Subcutaneous adipose tissue (tissue), 4 donors: Measurements from ENCODE around the gene CCDC88B. TPM values are rescaled to one million over a fixed set of nuclear protein-coding genes. Genes with fewer than 3 reads are reported as not detected.

ENCODE experiments used
- CTCF ChIP-seq: fragments of 450-650 bp; IDR thresholded peaks from one replicate; pipeline ENCODE4 v1.5.1; 2016; ENCODE audit warnings: low read depth, mild to moderate bottlenecking, control low read depth, antibody characterized with exemption, moderate library complexity
- total RNA-seq, 4 donors: library from RNA; depleted of rRNA; stranded (reverse); fragments of >200 nt; gene quantifications; one replicate each; pipeline ENCODE4 v1.1.0, GENCODE V29; 2016

CCDC88B gene
- total RNA-seq, 4 donors from 2014 or later: 7.0 to 18.2 (median 11.2) TPM

DNA sequence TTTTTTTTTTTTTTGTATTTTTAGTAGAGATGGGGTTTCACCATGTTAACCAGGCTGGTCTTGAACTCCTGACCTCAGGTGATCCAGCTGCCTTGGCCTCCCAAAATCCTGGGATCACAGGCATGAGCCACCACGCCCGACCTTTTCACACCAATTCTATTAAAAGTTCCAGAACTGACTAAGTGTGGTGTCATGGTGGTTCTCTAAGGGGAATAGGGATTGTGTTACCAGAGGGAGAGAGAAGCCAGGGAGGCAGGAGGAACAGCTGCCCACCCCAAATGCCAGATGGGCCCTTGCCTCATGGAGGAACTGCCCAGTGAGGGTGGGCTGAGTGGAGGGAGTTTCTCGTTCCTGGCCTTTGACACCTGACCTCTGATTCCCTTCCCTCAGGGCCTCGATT is 24.9 kb downstream of the CCDC88B start:
- no peak for TF ChIP-seq CTCF

- TF ChIP-seq CTCF: no peak
These were observed 26.7 kb downstream of the CCDC88B start for GRCh38 chr11:64366751-64367150.

DNA sequence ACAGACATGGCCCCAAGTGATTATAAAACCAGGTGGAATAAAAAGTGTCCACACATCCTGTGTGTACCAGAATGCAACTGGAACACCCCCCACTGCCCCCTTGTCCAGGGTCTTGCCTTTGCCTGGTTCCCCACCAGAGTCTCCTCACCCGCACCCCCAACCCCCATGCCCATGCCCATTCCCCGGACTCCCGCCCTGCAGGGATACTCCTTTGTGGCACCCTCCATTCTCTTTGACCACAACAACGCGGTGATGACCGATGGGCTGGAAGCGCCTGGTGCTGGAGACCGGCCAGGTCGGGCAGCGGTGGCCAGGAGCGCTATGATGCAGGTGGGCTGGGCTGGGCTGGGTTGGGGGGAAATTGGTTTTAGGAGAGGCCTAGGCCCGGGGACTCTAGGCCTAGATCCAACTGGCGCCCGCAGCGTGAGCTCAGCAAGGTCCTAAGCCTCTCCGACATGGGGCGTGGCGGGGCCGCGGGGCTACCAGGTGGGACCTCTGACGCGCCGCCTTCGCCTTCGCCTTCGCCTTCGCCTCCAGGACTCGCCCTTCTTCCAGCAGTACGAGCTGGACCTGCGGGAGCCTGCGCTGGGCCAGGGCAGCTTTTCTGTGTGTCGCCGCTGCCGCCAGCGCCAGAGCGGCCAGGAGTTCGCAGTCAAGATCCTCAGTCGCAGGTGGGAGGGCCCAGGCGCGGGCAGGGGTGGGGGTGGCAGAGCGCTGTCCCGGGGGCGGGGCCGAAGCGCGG is 28.1 kb downstream of the CCDC88B start:
- TF ChIP-seq CTCF: no peak

DNA sequence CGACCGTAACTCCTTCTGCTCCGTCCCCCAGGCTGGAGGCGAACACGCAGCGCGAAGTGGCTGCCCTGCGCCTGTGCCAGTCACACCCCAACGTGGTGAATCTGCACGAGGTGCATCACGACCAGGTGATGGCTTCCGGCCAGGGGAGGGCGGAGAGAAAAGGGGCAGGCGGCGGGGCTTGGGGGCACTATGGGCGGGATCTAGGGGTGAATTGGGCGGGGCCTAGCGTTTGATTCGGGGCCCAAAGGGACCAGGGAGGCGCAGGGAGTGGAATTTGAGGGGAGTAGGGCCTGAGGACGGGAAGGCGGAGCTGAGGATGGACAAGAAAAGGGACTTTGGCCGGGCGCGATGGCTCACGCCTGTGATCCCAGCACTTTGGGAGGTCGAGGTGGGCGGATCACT is 28.7 kb downstream of the CCDC88B start:
- TF ChIP-seq CTCF: no peak

GRCh38 chr11:64369440-64370421 is 29.7 kb downstream of the CCDC88B start:
- TF ChIP-seq CTCF: no peak

DNA sequence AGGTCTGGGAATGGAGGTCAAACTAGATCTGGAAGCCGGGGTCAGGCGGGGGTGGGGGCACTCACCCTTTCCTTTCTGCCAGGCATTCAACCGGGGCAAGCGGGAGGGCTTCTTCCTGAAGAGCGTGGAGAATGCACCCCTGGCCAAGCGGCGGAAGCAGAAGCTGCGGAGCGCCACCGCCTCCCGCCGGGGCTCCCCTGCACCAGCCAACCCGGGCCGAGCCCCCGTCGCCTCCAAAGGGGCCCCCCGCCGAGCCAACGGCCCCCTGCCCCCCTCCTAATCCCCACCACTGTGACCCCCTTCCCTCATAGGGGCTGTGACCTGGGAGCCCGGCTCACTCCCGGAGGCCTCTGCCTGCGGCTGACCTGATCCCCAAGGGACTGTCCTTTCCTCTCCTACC is 31.2 kb downstream of the CCDC88B start:
- no peak for TF ChIP-seq CTCF

- no peak for TF ChIP-seq CTCF
These were observed 32.0 kb downstream of the CCDC88B start for GRCh38 chr11:64372021-64372420.
